Astrocyte (in vitro differentiated cells and primary cell): ENCODE measurements around the gene TM9SF4. TPM values are rescaled to one million over a fixed set of nuclear protein-coding genes. Genes with fewer than 3 reads are reported as not detected.
A peak's percentile ranks its signal among the peaks of the same experiment; 100 is the strongest.

Experiments used
- DNase-seq: peaks from one replicate; pipeline ENCODE4 v3.0.0-alpha.2; 2010; ENCODE audit warnings: low read depth
- FAIRE-seq: peaks from 2 replicates; lab custom pipeline; 2011; peaks lifted over from hg19 to GRCh38; lab: Jason Lieb, UNC
- H2AFZ ChIP-seq: 2 replicates; pipeline ENCODE4 v1.6.0; 2012; ENCODE audit warnings: low read depth, low read length, inconsistent platforms
- H3K27ac ChIP-seq: 2 replicates; pipeline ENCODE4 v1.5.1; 2011; ENCODE audit warnings: low read depth, low read length, inconsistent platforms
- H3K27me3 ChIP-seq: 2 replicates; pipeline ENCODE4 v1.6.0; 2011; ENCODE audit warnings: low read length, inconsistent platforms; ENCODE audit not compliant: insufficient read depth
- H3K36me3 ChIP-seq: 2 replicates; pipeline ENCODE4 v1.5.1; 2011; ENCODE audit warnings: low read length, inconsistent platforms; ENCODE audit not compliant: insufficient read depth
- H3K4me1 ChIP-seq: 2 replicates; pipeline ENCODE4 v1.5.1; 2011; ENCODE audit warnings: low read length, inconsistent platforms; ENCODE audit not compliant: insufficient read depth
- H3K4me2 ChIP-seq: 2 replicates; pipeline ENCODE4 v1.6.0; 2012; ENCODE audit warnings: low read length, inconsistent platforms
- H3K4me3 ChIP-seq: 2 replicates; pipeline ENCODE4 v1.5.1; 2011; ENCODE audit warnings: low read depth, mild to moderate bottlenecking, low read length, inconsistent platforms; ENCODE audit not compliant: insufficient read depth
- H3K79me2 ChIP-seq: 2 replicates; pipeline ENCODE4 v1.6.0; 2012; ENCODE audit warnings: mild to moderate bottlenecking, low read length, inconsistent platforms; ENCODE audit not compliant: insufficient read depth
- H3K9ac ChIP-seq: 2 replicates; pipeline ENCODE4 v1.6.0; 2012; ENCODE audit warnings: mild to moderate bottlenecking, low read length, inconsistent platforms
- H3K9me3 ChIP-seq: 2 replicates; pipeline ENCODE4 v1.5.1; 2012; ENCODE audit warnings: low read depth, mild to moderate bottlenecking, low read length, inconsistent platforms; ENCODE audit not compliant: insufficient read depth
- H4K20me1 ChIP-seq: 2 replicates; pipeline ENCODE4 v1.6.0; 2012; ENCODE audit warnings: low read length, inconsistent platforms; ENCODE audit not compliant: insufficient read depth
- H3K27ac Mint-ChIP-seq: one replicate; pipeline ENCODE4 v1.8.0; 2021; ENCODE audit warnings: mild to moderate bottlenecking, mixed read lengths; ENCODE audit not compliant: unreplicated experiment
- H3K27me3 Mint-ChIP-seq: one replicate; pipeline ENCODE4 v1.8.0; 2021; ENCODE audit warnings: low read depth, mixed read lengths; ENCODE audit not compliant: unreplicated experiment
- H3K36me3 Mint-ChIP-seq: one replicate; pipeline ENCODE4 v1.8.0; 2021; ENCODE audit warnings: low read depth, mixed read lengths; ENCODE audit not compliant: unreplicated experiment
- H3K4me1 Mint-ChIP-seq: one replicate; pipeline ENCODE4 v1.8.0; 2021; ENCODE audit warnings: low read depth, mixed read lengths; ENCODE audit not compliant: unreplicated experiment
- H3K4me3 Mint-ChIP-seq: one replicate; pipeline ENCODE4 v1.8.0; 2021; ENCODE audit warnings: mild to moderate bottlenecking, moderate library complexity, mixed read lengths; ENCODE audit not compliant: unreplicated experiment
- H3K9me3 Mint-ChIP-seq: one replicate; pipeline ENCODE4 v1.8.0; 2021; ENCODE audit warnings: mild to moderate bottlenecking, mixed read lengths; ENCODE audit not compliant: unreplicated experiment
- CTCF ChIP-seq: IDR thresholded peaks from 2 replicates; pipeline ENCODE4 v1.5.1; 2011; ENCODE audit warnings: low read depth, mild to moderate bottlenecking, inconsistent platforms, low read length, moderate library complexity; ENCODE audit not compliant: insufficient read depth
- EZH2 ChIP-seq: IDR thresholded peaks from 2 replicates; pipeline ENCODE4 v1.6.1; 2012; ENCODE audit warnings: mild to moderate bottlenecking, low read length, inconsistent platforms; ENCODE audit not compliant: insufficient read depth
- total RNA-seq: library from RNA; stranded (reverse); gene quantifications from 2 replicates; pipeline ENCODE4 v1.2.1, GENCODE V29; 2021

Gene TM9SF4
- total RNA-seq, 1 donor from 2014 or later = 64.0 TPM

- no peak overlapping the region for H3K4me3 Mint-ChIP-seq
- H3K27me3 Mint-ChIP-seq = peaks cover 24% of the 10 kb centered on the region
- H3K4me2 ChIP-seq = no peak overlapping the region
- no peaks in the 10 kb centered on the region for H3K79me2 ChIP-seq
- H3K4me1 ChIP-seq = no peaks in the 10 kb centered on the region
- DNase-seq = peak; percentile 29
- H4K20me1 ChIP-seq = no peaks in the 10 kb centered on the region
- H3K36me3 ChIP-seq = no peaks in the 10 kb centered on the region
- peaks cover 2% of the 10 kb centered on the region for H3K4me1 Mint-ChIP-seq
- no peak overlapping the region for H3K4me3 ChIP-seq
- H3K27me3 ChIP-seq = peaks cover 21% of the 10 kb centered on the region
- no peak for FAIRE-seq
- H2AFZ ChIP-seq = no peak overlapping the region
- TF ChIP-seq CTCF (peak; percentile 90), EZH2 (no peak)
- peaks cover 3% of the 10 kb centered on the region for H3K9me3 ChIP-seq
- no peak overlapping the region for H3K27ac ChIP-seq
- H3K36me3 Mint-ChIP-seq = no peaks in the 10 kb centered on the region
- no peaks in the 10 kb centered on the region for H3K9me3 Mint-ChIP-seq
- H3K27ac Mint-ChIP-seq = peak overlapping the region; percentile 41
- H3K9ac ChIP-seq = no peak overlapping the region
Measured at GRCh38 chr20:32091888-32092346, 17.6 kb upstream of the TM9SF4 start.

DNA sequence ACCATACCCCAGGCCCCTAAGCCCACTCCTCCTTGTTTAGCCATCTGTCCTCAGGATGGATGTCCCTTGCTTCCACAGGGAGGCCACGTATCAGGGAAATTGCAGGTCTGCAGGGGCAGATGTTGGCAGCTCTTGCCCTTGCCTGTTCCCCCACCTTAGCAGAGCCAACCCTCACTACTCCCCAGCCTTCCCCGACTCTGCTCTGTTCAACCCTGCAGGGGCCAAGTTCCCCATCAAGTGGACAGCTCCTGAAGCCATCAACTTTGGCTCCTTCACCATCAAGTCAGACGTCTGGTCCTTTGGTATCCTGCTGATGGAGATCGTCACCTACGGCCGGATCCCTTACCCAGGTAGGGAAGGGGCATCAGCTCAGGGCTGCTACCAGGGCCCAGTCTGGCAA lies 10.7 kb upstream of the TM9SF4 start:
- Histone ChIP-seq H3K27ac (no peak overlapping the region), H3K9me3 (no peaks in the 10 kb centered on the region), H3K79me2 (no peaks in the 10 kb centered on the region), H3K4me3 (no peak overlapping the region), H2AFZ (no peak overlapping the region), H3K4me1 (no peaks in the 10 kb centered on the region), H3K4me2 (no peak overlapping the region), H3K36me3 (no peaks in the 10 kb centered on the region), H4K20me1 (no peaks in the 10 kb centered on the region), H3K9ac (no peak overlapping the region), H3K27me3 (peaks cover 33% of the 10 kb centered on the region)
- DNase-seq (no peak), FAIRE-seq (no peak)
- H3K27me3 Mint-ChIP-seq = peaks cover 53% of the 10 kb centered on the region
- H3K36me3 Mint-ChIP-seq = no peaks in the 10 kb centered on the region
- no peak for TF ChIP-seq EZH2
- no peak for TF ChIP-seq CTCF
- H3K4me3 Mint-ChIP-seq = no peak overlapping the region
- H3K4me1 Mint-ChIP-seq = no peaks in the 10 kb centered on the region
- H3K9me3 Mint-ChIP-seq = peaks cover 2% of the 10 kb centered on the region
- H3K27ac Mint-ChIP-seq = no peak overlapping the region

DNA sequence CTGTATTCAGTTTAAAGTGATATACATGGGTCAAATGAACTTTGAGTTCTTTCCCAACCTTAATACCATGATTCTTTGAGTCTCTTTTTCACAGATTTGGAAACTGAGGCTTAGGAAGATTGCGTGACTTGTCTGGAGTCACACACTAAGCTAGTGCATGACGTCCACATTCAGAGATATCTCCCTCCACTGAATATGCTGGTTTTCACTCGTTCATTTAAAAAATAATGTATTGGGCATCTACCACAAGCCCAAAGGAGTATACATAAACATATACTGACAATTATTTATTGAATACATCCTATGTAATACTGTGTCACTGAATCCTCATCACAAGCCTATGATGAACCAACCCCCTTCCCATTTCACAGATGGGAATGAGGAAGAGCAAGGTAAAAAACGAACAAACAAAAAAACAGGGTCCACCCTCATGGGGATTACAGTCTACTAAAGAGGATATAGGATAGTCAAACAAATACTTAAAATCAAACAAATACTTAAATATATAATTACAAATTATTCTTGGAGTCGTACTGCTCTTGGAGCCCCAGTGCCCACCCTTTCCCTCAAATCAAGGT lies 611 bp upstream of the TM9SF4 start:
- Histone ChIP-seq H3K27me3 (no peaks in the 10 kb centered on the region), H3K36me3 (peaks cover under 1% of the 10 kb centered on the region), H3K4me3 (peak overlapping the region; percentile 98), H3K79me2 (peaks cover 43% of the 10 kb centered on the region), H3K4me1 (peaks cover 8% of the 10 kb centered on the region), H3K9ac (peak overlapping the region; percentile 99), H3K9me3 (no peaks in the 10 kb centered on the region), H3K27ac (peak overlapping the region; percentile 100), H2AFZ (peak overlapping the region; percentile 100), H3K4me2 (peak overlapping the region; percentile 97), H4K20me1 (peaks cover 29% of the 10 kb centered on the region)
- DNase-seq = no peak
- peak overlapping the region; percentile 95 for H3K4me3 Mint-ChIP-seq
- H3K9me3 Mint-ChIP-seq = peaks cover 3% of the 10 kb centered on the region
- TF ChIP-seq CTCF = no peak
- TF ChIP-seq EZH2 = no peak
- H3K27ac Mint-ChIP-seq = peak overlapping the region; percentile 100
- H3K27me3 Mint-ChIP-seq = peaks cover 3% of the 10 kb centered on the region
- no peak for FAIRE-seq
- peaks cover 6% of the 10 kb centered on the region for H3K36me3 Mint-ChIP-seq
- H3K4me1 Mint-ChIP-seq = peaks cover 24% of the 10 kb centered on the region
